Measurements from ENCODE around the gene LRBA. TPM values are rescaled to one million over a fixed set of nuclear protein-coding genes. Genes with fewer than 3 reads are reported as not detected.

The LRBA gene
- total RNA-seq, 2 donors from 2014 or later, result 30.9 to 33.7 TPM

GRCh38 chr4:150896497-150896896, 118.6 kb downstream of the LRBA start:
- Histone ChIP-seq H3K4me3 (no peak overlapping the region), H3K9me3 (no peaks in the 10 kb centered on the region), H3K27me3 (replicated peaks; ENCODE audit: insufficient read depth) (no peaks in the 10 kb centered on the region), H3K4me1 (ENCODE audit: control insufficient read depth in 1 of 2, low read depth in 2 of 2) (no peaks in the 10 kb centered on the region), H3K36me3 (peaks cover 7% of the 10 kb centered on the region), H3K27ac (no peak overlapping the region)
- no peak for DNase-seq (ENCODE audit: low spot score)
- ATAC-seq (ENCODE audit: insufficient number of reproducible peaks, low FRiP score, low read depth), result no peak
- TF ChIP-seq CTCF (IDR thresholded peaks at IDR 0.05), result no peak

- H3K27ac ChIP-seq, result no peak overlapping the region
- no peak for TF ChIP-seq CTCF (IDR thresholded peaks at IDR 0.05)
Observed at GRCh38 chr4:150890246-150890645, 124.8 kb downstream of the LRBA start.

GRCh38 chr4:150889306-150889705, 125.8 kb downstream of the LRBA start:
- DNase-seq (ENCODE audit: low spot score) (no peak), ATAC-seq (ENCODE audit: insufficient number of reproducible peaks, low FRiP score, low read depth) (no peak)
- H3K36me3 ChIP-seq, result peaks cover 4% of the 10 kb centered on the region
- H3K4me3 ChIP-seq, result no peak overlapping the region
- no peaks in the 10 kb centered on the region for H3K9me3 ChIP-seq
- TF ChIP-seq CTCF (IDR thresholded peaks at IDR 0.05), result no peak
- no peaks in the 10 kb centered on the region for H3K4me1 ChIP-seq (ENCODE audit: control insufficient read depth in 1 of 2, low read depth in 2 of 2)
- no peak overlapping the region for H3K27ac ChIP-seq
- no peaks in the 10 kb centered on the region for H3K27me3 ChIP-seq (replicated peaks; ENCODE audit: insufficient read depth)

More at GRCh38 chr4:150890246-150890645, 124.8 kb downstream of the LRBA start:
- no peak for ATAC-seq (ENCODE audit: insufficient number of reproducible peaks, low FRiP score, low read depth)
- Histone ChIP-seq H3K4me3 (no peak overlapping the region), H3K27me3 (replicated peaks; ENCODE audit: insufficient read depth) (no peaks in the 10 kb centered on the region), H3K9me3 (no peaks in the 10 kb centered on the region), H3K36me3 (peaks cover 4% of the 10 kb centered on the region), H3K4me1 (ENCODE audit: control insufficient read depth in 1 of 2, low read depth in 2 of 2) (no peaks in the 10 kb centered on the region)
- no peak for DNase-seq (ENCODE audit: low spot score)

GRCh38 chr4:150888625-150889024, 126.5 kb downstream of the LRBA start:
- H3K27ac ChIP-seq, result no peak overlapping the region
- H3K36me3 ChIP-seq, result peaks cover 4% of the 10 kb centered on the region
- H3K4me1 ChIP-seq (ENCODE audit: control insufficient read depth in 1 of 2, low read depth in 2 of 2), result no peaks in the 10 kb centered on the region
- no peak for TF ChIP-seq CTCF (IDR thresholded peaks at IDR 0.05)
- H3K27me3 ChIP-seq (replicated peaks; ENCODE audit: insufficient read depth), result no peaks in the 10 kb centered on the region
- no peak for ATAC-seq (ENCODE audit: insufficient number of reproducible peaks, low FRiP score, low read depth)
- H3K9me3 ChIP-seq, result no peaks in the 10 kb centered on the region
- H3K4me3 ChIP-seq, result no peak overlapping the region
- DNase-seq (ENCODE audit: low spot score), result no peak

- no peak for ATAC-seq (ENCODE audit: insufficient number of reproducible peaks, low FRiP score, low read depth)
- no peak overlapping the region for H3K4me3 ChIP-seq
- DNase-seq (ENCODE audit: low spot score), result no peak
Observed at GRCh38 chr4:150888217-150888616, 126.9 kb downstream of the LRBA start.

More at GRCh38 chr4:150888217-150888616, 126.9 kb downstream of the LRBA start:
- Histone ChIP-seq H3K27me3 (replicated peaks; ENCODE audit: insufficient read depth) (no peaks in the 10 kb centered on the region), H3K27ac (no peak overlapping the region), H3K4me1 (ENCODE audit: control insufficient read depth in 1 of 2, low read depth in 2 of 2) (no peaks in the 10 kb centered on the region), H3K9me3 (no peaks in the 10 kb centered on the region), H3K36me3 (peaks cover 4% of the 10 kb centered on the region)
- no peak for TF ChIP-seq CTCF (IDR thresholded peaks at IDR 0.05)

All from thoracic aorta (tissue), 2 donors.